ENCODE measurements around the gene GLS.

DNA sequence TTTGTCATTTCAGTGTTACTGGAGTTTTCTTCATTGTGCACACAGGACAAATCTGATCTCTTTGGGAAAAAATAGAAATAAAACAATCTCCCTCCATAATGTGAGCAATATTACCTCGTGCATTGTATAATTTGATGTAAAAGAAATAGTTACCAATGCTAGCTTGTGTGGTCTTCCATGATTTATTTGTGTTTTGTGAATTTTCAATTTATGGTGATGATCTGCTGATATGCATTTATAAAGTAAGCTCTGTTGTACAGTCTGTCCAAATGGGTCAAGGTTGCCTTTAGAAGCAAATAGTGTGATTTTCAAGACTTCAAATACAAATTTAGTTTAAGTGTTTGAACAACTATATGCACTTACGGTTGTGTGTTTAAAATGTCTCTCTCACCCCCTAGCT, 82.5 kb downstream of the GLS start:
- no peak for TF ChIP-seq CTBP1 (IDR thresholded peaks at IDR 0.05; ENCODE audit: borderline replicate concordance)
- no peak for TF ChIP-seq CSDE1 (IDR thresholded peaks at IDR 0.05)
- TF ChIP-seq POLR2A (conservative IDR thresholded peaks at IDR 0.05) = no peak
- TF ChIP-seq, protein P1, sequence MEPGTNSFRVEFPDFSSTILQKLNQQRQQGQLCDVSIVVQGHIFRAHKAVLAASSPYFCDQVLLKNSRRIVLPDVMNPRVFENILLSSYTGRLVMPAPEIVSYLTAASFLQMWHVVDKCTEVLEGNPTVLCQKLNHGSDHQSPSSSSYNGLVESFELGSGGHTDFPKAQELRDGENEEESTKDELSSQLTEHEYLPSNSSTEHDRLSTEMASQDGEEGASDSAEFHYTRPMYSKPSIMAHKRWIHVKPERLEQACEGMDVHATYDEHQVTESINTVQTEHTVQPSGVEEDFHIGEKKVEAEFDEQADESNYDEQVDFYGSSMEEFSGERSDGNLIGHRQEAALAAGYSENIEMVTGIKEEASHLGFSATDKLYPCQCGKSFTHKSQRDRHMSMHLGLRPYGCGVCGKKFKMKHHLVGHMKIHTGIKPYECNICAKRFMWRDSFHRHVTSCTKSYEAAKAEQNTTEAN (CRISPR knock-in tag; IDR thresholded peaks at IDR 0.05) = no peak
- TF ChIP-seq ZNF551 (CRISPR knock-in tag; IDR thresholded peaks at IDR 0.05) = no peak
- no peak for TF ChIP-seq PCBP2 (IDR thresholded peaks at IDR 0.05; ENCODE audit: low read depth, low read length, poor library complexity, severe bottlenecking)
- no peak for TF ChIP-seq CC2D1A (IDR thresholded peaks at IDR 0.05)
- TF ChIP-seq, protein P2, sequence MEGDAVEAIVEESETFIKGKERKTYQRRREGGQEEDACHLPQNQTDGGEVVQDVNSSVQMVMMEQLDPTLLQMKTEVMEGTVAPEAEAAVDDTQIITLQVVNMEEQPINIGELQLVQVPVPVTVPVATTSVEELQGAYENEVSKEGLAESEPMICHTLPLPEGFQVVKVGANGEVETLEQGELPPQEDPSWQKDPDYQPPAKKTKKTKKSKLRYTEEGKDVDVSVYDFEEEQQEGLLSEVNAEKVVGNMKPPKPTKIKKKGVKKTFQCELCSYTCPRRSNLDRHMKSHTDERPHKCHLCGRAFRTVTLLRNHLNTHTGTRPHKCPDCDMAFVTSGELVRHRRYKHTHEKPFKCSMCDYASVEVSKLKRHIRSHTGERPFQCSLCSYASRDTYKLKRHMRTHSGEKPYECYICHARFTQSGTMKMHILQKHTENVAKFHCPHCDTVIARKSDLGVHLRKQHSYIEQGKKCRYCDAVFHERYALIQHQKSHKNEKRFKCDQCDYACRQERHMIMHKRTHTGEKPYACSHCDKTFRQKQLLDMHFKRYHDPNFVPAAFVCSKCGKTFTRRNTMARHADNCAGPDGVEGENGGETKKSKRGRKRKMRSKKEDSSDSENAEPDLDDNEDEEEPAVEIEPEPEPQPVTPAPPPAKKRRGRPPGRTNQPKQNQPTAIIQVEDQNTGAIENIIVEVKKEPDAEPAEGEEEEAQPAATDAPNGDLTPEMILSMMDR (IDR thresholded peaks at IDR 0.05 in 2 of 3, conservative IDR thresholded peaks at IDR 0.05 in 1 of 3; ENCODE audit: insufficient read depth in 2 of 3, low read depth in 1 of 3, low read length in 3 of 3) = no peak
- TF ChIP-seq KLF16 (IDR thresholded peaks at IDR 0.05) = no peak
- TF ChIP-seq YY1 (IDR thresholded peaks at IDR 0.05; ENCODE audit: borderline replicate concordance in 1 of 3, control insufficient read depth in 1 of 3, extremely low read depth in 1 of 3, insufficient read depth in 3 of 3, insufficient read length in 1 of 3, insufficient replicate concordance in 2 of 3, low read depth in 1 of 3, low read length in 2 of 3) = no peak

Data from K562 (cell line).